GM21390 (cell line): Measurements from ENCODE around the gene NEDD4.
A peak's percentile ranks its signal among the peaks of the same experiment; 100 is the strongest.
"Not testable (repeated sequence)": the region's sequence is repeated elsewhere in the genome, so short reads cannot be mapped to it uniquely, and the experiment has no call there.

Experiments
- ATAC-seq: cut with Tn5 transposase; IDR thresholded peaks from one replicate; pipeline ENCODE4 v1.9.1; 2021; ENCODE audit not compliant: unreplicated experiment

Gene NEDD4

GRCh38 chr15:55897560-55898336, 95.7 kb downstream of the NEDD4 start:
- peak; percentile 49 for ATAC-seq

GRCh38 chr15:55894399-55894965, 98.9 kb downstream of the NEDD4 start:
- no peak for ATAC-seq

- no peak for ATAC-seq
Measured at GRCh38 chr15:55893852-55894251, 99.6 kb downstream of the NEDD4 start.

- no peak for ATAC-seq
Measured at GRCh38 chr15:55891196-55891595, 102.2 kb downstream of the NEDD4 start.

GRCh38 chr15:55884223-55884622, 109.2 kb downstream of the NEDD4 start:
- no peak for ATAC-seq

- no peak for ATAC-seq
Measured at GRCh38 chr15:55879181-55879580, 114.2 kb downstream of the NEDD4 start.

- no peak for ATAC-seq
Measured at GRCh38 chr15:55873024-55873720, 120.2 kb downstream of the NEDD4 start.

GRCh38 chr15:55872471-55872870, 120.9 kb downstream of the NEDD4 start:
- no peak for ATAC-seq

- no peak for ATAC-seq
Measured at GRCh38 chr15:55869660-55870059, 123.8 kb downstream of the NEDD4 start.

- ATAC-seq = no peak
Measured at GRCh38 chr15:55868707-55869106, 124.7 kb downstream of the NEDD4 start.

GRCh38 chr15:55868291-55868690, 125.1 kb downstream of the NEDD4 start:
- not testable (repeated sequence) for ATAC-seq

- ATAC-seq = no peak
Measured at GRCh38 chr15:55863911-55864310, 129.5 kb downstream of the NEDD4 start.

- no peak for ATAC-seq
Measured at GRCh38 chr15:55861115-55861514, 132.3 kb downstream of the NEDD4 start.

GRCh38 chr15:55860468-55860867, 132.9 kb downstream of the NEDD4 start:
- ATAC-seq = no peak

GRCh38 chr15:55859681-55860080, 133.7 kb downstream of the NEDD4 start:
- no peak for ATAC-seq

- no peak for ATAC-seq
Measured at GRCh38 chr15:55858661-55859060, 134.8 kb downstream of the NEDD4 start.

- ATAC-seq = no peak
Measured at GRCh38 chr15:55856506-55857164, 136.8 kb downstream of the NEDD4 start.

- ATAC-seq = no peak
Measured at GRCh38 chr15:55853134-55853533, 140.3 kb downstream of the NEDD4 start.

- ATAC-seq = no peak
Measured at GRCh38 chr15:55846116-55846707, 147.2 kb downstream of the NEDD4 start.

GRCh38 chr15:55842897-55843296, 150.5 kb downstream of the NEDD4 start:
- ATAC-seq = not testable (repeated sequence)

GRCh38 chr15:55835866-55836265, 157.5 kb downstream of the NEDD4 start:
- no peak for ATAC-seq
